ENCODE results near the gene SYNC. TPM values are rescaled to one million over a fixed set of nuclear protein-coding genes. Genes with fewer than 3 reads are reported as not detected.

SYNC gene
- total RNA-seq, 4 donors from 2014 or later = 111 to 201 (median 153) TPM

DNA sequence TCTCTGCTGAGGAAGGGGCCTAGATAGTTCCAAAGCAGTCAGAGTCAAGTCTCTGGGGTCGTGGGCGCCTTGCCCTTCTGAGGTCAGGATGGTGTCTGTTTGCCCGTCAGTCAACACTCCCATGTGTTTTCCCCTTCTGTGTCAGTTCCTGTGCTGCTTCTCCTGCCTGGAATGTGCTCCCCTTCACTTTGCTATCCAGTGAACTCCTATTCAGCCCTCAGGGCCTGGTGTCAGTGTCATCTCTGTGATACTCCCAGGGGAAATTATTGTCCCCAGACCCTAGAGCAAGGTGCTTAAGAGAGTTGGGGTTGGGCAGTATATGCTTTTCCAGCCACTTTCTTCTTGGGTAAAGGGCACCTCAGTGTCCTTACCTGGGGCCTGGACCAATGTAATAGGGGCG, 45.8 kb upstream of the SYNC start:
- TF ChIP-seq, protein P1, sequence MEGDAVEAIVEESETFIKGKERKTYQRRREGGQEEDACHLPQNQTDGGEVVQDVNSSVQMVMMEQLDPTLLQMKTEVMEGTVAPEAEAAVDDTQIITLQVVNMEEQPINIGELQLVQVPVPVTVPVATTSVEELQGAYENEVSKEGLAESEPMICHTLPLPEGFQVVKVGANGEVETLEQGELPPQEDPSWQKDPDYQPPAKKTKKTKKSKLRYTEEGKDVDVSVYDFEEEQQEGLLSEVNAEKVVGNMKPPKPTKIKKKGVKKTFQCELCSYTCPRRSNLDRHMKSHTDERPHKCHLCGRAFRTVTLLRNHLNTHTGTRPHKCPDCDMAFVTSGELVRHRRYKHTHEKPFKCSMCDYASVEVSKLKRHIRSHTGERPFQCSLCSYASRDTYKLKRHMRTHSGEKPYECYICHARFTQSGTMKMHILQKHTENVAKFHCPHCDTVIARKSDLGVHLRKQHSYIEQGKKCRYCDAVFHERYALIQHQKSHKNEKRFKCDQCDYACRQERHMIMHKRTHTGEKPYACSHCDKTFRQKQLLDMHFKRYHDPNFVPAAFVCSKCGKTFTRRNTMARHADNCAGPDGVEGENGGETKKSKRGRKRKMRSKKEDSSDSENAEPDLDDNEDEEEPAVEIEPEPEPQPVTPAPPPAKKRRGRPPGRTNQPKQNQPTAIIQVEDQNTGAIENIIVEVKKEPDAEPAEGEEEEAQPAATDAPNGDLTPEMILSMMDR (IDR thresholded peaks at IDR 0.05) = no peak
- TF ChIP-seq POLR2AphosphoS5 (IDR thresholded peaks at IDR 0.05) = no peak
- TF ChIP-seq POLR2A (IDR thresholded peaks at IDR 0.05; ENCODE audit: low read depth) = no peak
- TF ChIP-seq EP300 (IDR thresholded peaks at IDR 0.05) = no peak
- 92% methylated on average over 4 of the region's 4 CpGs for WGBS
- no peak for DNase-seq (ENCODE audit: extremely low spot score)
- Histone ChIP-seq H3K27me3 (no peaks in the 10 kb centered on the region), H3K27ac (replicated peaks in 1 of 4) (no peak overlapping the region), H3K36me3 (no peaks in the 10 kb centered on the region), H3K4me3 (no peak overlapping the region), H3K4me1 (peaks cover 8 to 27% (median 12%) of the 10 kb centered on the region in 4 donors), H3K9me3 (no peaks in the 10 kb centered on the region)
- intact Hi-C loops (cut with DNase I) = no loop called here

DNA sequence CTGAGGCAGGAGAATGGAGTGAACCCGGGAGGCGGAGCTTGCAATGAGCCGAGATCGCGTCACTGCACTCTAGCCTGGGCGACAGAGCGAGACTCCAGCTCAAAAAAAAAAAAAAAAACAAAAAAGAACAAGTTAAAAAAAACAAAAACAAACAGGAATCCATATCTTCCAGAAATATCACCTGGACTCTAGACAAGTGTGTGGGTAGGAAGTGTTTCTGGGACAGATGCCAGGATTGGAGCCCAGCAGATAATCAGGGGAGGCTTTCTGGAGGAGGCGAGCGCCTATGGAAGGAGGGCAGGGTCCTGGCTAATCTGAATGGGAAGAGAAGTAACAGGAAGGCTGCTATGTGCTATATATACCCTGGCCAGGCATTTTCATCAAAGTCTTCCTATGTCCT, 43.6 kb upstream of the SYNC start:
- Histone ChIP-seq H3K27me3 (no peaks in the 10 kb centered on the region), H3K36me3 (no peaks in the 10 kb centered on the region), H3K4me3 (no peak overlapping the region), H3K27ac (replicated peaks in 1 of 4) (no peak overlapping the region), H3K9me3 (no peaks in the 10 kb centered on the region), H3K4me1 (peaks cover 18 to 30% (median 24%) of the 10 kb centered on the region in 4 donors)
- no peak for DNase-seq (ENCODE audit: extremely low spot score)
- 83% methylated on average over 9 of the region's 9 CpGs for WGBS
- TF ChIP-seq POLR2AphosphoS5 (IDR thresholded peaks at IDR 0.05) (no peak), EP300 (IDR thresholded peaks at IDR 0.05) (no peak), POLR2A (IDR thresholded peaks at IDR 0.05; ENCODE audit: low read depth) (no peak)
- TF ChIP-seq, protein P1 (IDR thresholded peaks at IDR 0.05) = no peak
- intact Hi-C loops (cut with DNase I) = no loop called here

DNA sequence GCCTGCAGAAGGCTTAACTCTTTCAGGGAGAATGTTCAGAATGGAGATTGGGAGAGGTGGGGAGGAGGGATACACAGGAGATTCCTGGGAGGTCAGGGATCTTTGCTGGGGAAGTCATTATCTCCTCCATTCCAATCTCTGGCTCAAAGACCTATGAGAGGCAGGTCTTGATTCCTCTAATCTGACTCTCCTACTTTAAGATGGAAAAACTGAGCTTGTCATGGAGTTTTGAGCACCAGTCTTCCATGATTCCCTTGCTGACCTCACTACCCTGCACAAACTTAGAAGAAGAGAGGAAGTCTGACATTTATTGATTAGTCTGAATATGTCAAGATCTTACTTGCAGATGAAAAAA, 41.5 kb upstream of the SYNC start:
- intact Hi-C loops (cut with DNase I) = no loop called here
- Histone ChIP-seq H3K27ac (replicated peaks in 1 of 4) (peak overlapping the region; percentile 92 to 96 (median 94)), H3K36me3 (no peaks in the 10 kb centered on the region), H3K27me3 (no peaks in the 10 kb centered on the region), H3K4me3 (no peak overlapping the region), H3K9me3 (no peaks in the 10 kb centered on the region), H3K4me1 (peaks cover 24 to 38% (median 30%) of the 10 kb centered on the region in 4 donors)
- DNase-seq (ENCODE audit: extremely low spot score) = no peak
- TF ChIP-seq POLR2AphosphoS5 (IDR thresholded peaks at IDR 0.05) (no peak), POLR2A (IDR thresholded peaks at IDR 0.05; ENCODE audit: low read depth) (no peak), EP300 (IDR thresholded peaks at IDR 0.05) (no peak)
- TF ChIP-seq, protein P1 (IDR thresholded peaks at IDR 0.05) = no peak

DNA sequence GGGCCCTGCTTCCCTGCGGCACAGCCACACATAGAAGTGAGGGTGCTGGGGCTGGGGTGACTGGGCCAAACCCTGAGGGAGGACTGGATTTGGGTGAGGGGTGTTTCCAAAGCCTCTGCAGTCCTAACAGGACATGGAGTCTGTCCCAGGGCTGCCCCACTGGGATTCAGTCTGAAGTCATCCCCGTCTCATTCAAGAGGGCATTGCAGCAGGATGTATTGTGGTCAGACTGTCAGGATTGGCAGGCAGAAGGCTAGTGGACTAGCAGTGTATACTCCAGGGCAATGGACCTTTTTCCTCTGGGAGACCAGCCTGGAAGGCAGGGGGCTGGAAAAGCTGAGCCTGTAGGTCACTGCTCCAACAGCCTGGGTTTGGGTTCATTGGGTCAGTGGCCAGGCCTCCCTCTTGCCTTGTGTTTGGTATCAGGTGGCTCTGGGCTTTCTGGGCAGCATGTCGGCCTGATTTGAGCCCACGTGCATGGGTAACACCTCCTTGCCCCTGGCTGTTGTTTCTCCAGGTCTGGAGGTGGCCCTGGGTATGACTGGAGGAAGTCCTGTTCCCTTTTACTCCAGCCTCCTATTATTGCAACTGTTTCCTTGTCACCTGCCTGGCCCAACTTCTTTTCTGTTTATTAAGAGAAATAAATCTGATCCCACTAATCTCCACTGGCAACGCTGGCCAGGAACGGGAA, 41.0 kb upstream of the SYNC start:
- no peaks in the 10 kb centered on the region for H3K9me3 ChIP-seq
- peaks cover 24 to 38% (median 30%) of the 10 kb centered on the region in 4 donors for H3K4me1 ChIP-seq
- intact Hi-C loops (cut with DNase I) = no loop called here
- no peaks in the 10 kb centered on the region for H3K27me3 ChIP-seq
- peak overlapping the region; percentile 82 to 91 (median 88) for H3K4me3 ChIP-seq
- no peaks in the 10 kb centered on the region for H3K36me3 ChIP-seq
- DNase-seq (ENCODE audit: extremely low spot score) = no peak
- TF ChIP-seq EP300 (IDR thresholded peaks at IDR 0.05) (no peak), POLR2A (IDR thresholded peaks at IDR 0.05; ENCODE audit: low read depth) (no peak), POLR2AphosphoS5 (IDR thresholded peaks at IDR 0.05) (no peak)
- TF ChIP-seq, protein P1 (IDR thresholded peaks at IDR 0.05) = no peak
- WGBS = 25% methylated on average over 6 of the region's 6 CpGs
- peak overlapping the region; percentile 92 to 96 (median 94) for H3K27ac ChIP-seq (replicated peaks in 1 of 4)

DNA sequence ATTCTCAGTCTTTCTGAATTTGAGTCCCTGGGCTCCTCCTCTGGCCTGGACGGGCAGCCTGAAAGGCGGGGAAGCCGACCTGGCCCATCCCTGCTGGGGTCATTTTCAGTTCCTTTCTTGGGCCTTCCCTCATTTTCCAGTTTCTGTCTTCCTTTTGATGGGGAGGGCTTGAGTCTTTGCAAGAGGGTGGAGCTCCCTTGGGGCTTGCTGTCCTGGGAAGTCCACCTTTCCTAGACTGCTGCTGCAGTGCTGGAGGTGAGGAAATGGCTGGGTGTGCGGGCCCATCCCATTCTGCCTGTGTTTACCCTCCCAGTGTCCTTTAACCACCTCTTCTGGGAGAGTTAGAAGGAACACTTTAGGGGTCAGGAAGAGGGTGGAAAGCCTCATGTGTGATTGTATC, 40.4 kb upstream of the SYNC start:
- no peaks in the 10 kb centered on the region for H3K36me3 ChIP-seq
- WGBS = 74% methylated on average over 4 of the region's 4 CpGs
- H3K4me1 ChIP-seq = peaks cover 24 to 38% (median 30%) of the 10 kb centered on the region in 4 donors
- DNase-seq (ENCODE audit: extremely low spot score) = no peak
- H3K27me3 ChIP-seq = no peaks in the 10 kb centered on the region
- no peak for TF ChIP-seq EP300 (IDR thresholded peaks at IDR 0.05)
- no peak for TF ChIP-seq POLR2A (IDR thresholded peaks at IDR 0.05; ENCODE audit: low read depth)
- TF ChIP-seq, protein P1 (IDR thresholded peaks at IDR 0.05) = no peak
- TF ChIP-seq POLR2AphosphoS5 (IDR thresholded peaks at IDR 0.05) = no peak
- peak overlapping the region; percentile 92 to 96 (median 94) for H3K27ac ChIP-seq (replicated peaks in 1 of 4)
- intact Hi-C loops (cut with DNase I) = no loop called here
- H3K9me3 ChIP-seq = no peaks in the 10 kb centered on the region
- peak overlapping the region; percentile 82 to 91 (median 88) for H3K4me3 ChIP-seq

All from esophagus muscularis mucosa (tissue), 4 donors.